K562 (cell line): ENCODE data around the gene LDB2.
"Not testable (repeated sequence)": the region's sequence is repeated elsewhere in the genome, so short reads cannot be mapped to it uniquely, and the experiment has no call there.

Experiments
- SMAD3 ChIP-seq: fragments of 450-650 bp; formaldehyde crosslinking; conservative IDR thresholded peaks from 2 replicates; pipeline ENCODE4 v1.4.0; 2020; ENCODE audit warnings: mild to moderate bottlenecking
- SMC3 ChIP-seq: conservative IDR thresholded peaks from 2 replicates; pipeline ENCODE4 v1.6.1; 2011; ENCODE audit warnings: low read depth, low read length, improper control_type of control experiment; ENCODE audit not compliant: insufficient read depth

- not testable (repeated sequence) for TF ChIP-seq SMC3, SMAD3
These were observed 20.3 kb upstream of the LDB2 start for GRCh38 chr4:16918716-16919115.
